NOMO-1 treated with DMSO at 0.1 percent for 48 hours (cell line): ENCODE data around the gene MATN1.

Experiments
- DNase-seq: peaks from one replicate; lab custom pipeline; 2025; ENCODE audit not compliant: unreplicated experiment; lab: John Stamatoyannopoulos, UW

Gene MATN1

DNA sequence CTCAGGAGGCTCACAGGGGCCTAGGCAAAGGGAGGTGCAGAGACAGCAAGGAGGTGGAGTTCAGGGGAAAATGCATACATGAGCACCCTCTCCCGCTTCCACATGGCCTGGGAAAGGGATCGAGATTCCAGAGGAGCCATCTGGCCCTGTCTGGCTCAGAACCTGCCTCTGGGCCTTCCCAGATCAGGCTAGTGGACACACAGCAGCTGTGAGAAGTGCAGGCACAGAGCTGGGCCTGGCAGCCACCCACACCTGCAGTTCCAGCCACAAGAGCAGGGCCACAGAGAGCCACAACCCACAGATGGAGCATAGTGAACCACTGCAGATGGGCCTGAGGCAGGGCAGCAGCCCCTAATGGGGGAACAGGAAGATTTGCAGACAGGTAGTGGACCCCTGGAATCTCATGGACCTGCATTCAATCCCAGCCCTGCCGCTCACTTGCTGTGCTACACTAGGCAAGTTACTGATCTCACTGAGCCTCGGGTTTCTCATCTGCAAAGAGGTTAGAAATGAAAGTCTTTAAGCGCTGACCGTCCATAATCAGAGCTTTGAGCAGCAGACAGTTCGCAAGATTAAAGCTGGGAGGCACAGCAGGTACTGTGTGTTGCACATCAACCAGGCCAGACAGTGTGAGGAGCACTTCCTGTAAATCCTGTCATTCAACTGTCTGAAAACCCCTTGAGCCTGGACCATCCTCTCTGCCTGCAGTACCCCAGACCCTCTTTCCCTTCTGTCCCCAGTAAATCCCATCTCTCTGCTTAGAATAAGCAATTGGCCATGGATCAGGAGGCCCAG is 58.0 kb downstream of the MATN1 start:
- no peak for DNase-seq

DNA sequence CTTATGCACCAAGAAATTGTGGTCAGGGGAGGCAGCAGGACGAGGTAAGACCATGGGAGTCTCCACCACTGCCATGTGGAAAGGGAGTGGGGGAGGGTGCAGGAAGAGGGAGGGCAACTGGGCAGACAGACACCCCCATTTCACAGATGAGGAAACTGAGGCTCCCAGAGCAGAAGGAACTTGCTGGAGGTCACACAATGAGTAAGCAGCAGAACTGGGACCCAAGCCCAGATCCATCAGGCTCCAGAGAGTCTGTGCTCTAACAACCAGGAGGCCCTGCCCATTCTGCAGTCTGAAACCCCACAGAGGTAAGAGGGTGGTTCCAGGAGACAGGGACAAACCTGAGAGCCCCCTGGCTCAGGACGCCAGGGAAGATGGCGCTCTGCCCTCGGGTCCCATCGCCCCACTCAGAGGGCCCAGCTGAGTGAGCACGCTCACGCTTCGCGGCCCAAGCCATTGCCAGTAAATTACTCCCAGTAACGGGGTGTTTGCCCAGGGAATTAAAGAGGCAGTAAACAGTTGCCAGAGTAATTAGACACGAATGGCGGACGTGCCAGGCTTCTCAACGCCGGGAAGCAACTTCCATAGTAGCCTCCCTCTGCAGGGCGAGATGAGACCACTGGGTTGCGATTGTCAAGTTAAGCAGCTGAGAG is 59.2 kb downstream of the MATN1 start:
- no peak for DNase-seq

DNA sequence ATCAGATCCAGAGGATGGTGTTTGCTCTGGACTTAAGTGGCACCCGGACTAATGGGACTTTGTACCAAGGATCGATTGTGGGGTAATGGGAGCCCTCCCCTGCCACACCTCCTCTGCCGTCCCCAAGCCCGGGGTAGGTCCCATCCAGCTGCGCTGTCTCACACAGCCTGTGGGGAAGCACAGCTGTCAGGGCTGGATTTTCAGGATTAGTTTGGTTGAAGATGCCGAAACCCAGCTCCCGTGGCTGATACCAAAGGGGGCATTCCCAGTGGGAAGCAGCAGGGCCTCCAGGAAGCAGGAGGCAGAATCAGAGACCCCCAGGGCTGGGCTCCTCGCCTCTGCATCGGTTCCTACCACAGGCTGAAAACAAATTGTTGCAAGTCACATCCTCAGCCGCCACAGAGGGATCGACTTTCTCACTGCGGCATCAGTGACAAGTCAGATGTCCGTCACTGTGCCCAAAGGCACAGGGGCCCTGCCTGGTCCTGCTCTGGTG is 59.7 kb downstream of the MATN1 start:
- DNase-seq: no peak

DNA sequence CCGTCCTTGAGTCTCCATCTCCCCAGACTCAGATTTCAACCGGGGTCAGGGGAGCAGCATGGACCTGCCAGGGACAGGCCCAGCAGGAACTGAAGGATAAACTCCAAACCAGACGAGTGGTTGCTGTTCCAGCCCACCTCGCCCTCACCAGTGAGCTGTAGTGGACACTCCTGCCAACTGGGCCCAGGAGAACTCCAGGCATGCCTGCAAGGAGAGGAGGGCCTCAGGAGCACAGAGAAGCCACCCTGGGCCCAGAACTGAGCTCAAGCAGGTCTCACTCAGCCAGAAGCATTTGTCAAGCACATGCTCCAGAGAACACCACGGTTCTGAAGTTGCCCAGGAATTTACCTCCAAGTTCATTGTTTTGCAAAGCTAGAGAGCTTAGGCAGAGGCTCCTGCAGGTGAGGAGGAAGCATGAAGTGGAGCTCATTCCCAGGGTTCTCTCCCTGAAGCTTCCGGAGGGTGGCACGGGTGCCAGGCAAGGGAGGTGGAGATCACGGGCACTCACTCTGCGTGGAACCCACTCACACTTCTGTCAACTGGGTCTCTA is 61.0 kb downstream of the MATN1 start:
- DNase-seq: no peak

DNA sequence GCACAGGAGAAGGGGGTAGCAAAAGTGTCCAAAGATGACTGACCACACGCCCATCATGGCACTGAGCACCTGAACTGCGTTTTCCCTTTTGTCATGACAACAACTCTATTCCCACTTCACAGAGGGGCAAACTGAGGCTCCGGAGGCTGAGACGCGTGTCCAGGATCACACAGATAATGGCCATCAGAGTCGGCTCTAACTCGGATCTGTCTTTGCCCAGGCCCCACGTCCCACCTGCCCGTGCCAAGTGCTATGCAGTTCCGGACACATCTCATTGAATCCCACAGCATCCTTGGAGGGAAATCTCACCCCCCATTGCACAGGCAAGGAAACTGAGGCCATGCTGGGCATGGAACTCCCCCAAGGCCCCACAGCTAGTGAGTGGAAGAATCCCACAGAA is 62.1 kb downstream of the MATN1 start:
- no peak for DNase-seq
